HepG2 (cell line): ENCODE results near the gene SLC43A1. TPM values are rescaled to one million over a fixed set of nuclear protein-coding genes. Genes with fewer than 3 reads are reported as not detected.

Source experiments
- CBX2 ChIP-seq, 2 experiments: fragments of 200-600 bp in 1 of 2; sonication (generic); formaldehyde crosslinking in 1 of 2; IDR thresholded peaks; 2 replicates each; pipeline versions ENCODE4 v1.7.0 to v1.8.1; 2018 to 2022; ENCODE audit warnings: low read depth in 2 of 2, low read length in 1 of 2, mild to moderate bottlenecking in 1 of 2, missing genetic modification reagents in 1 of 2
- CCAR2 ChIP-seq: fragments of 200-400 bp; formaldehyde crosslinking; optimal IDR thresholded peaks from 2 replicates; pipeline ENCODE3; 2018; ENCODE audit warnings: low read depth, mild to moderate bottlenecking, low read length, moderate library complexity
- HOXA7 ChIP-seq: sonication (generic); formaldehyde crosslinking; IDR thresholded peaks from 2 replicates; pipeline ENCODE4 v1.8.1; 2022; ENCODE audit warnings: mild to moderate bottlenecking, missing genetic modification reagents, moderate library complexity
- IKZF4 ChIP-seq: sonication (generic); formaldehyde crosslinking; IDR thresholded peaks from 2 replicates; pipeline ENCODE4 v1.5.1; 2020; ENCODE audit warnings: borderline replicate concordance, mild to moderate bottlenecking, low read depth, missing genetic modification reagents; ENCODE audit errors: not compliant biosample characterization
- JARID2 ChIP-seq: sonication (generic); formaldehyde crosslinking; IDR thresholded peaks from 2 replicates; pipeline ENCODE4 v1.8.1; 2023; ENCODE audit warnings: missing genetic modification reagents, inconsistent platforms; ENCODE audit not compliant: insufficient replicate concordance
- KAT2B ChIP-seq: fragments of 150-350 bp; IDR thresholded peaks from 2 replicates; pipeline ENCODE4 v1.6.1; 2014; ENCODE audit warnings: low read depth, low read length, borderline replicate concordance
- MAFF ChIP-seq: IDR thresholded peaks from 2 replicates; pipeline ENCODE4 v1.6.1; 2011; ENCODE audit warnings: low read depth, low read length, improper control_type of control experiment
- NBN ChIP-seq: fragments of 450-650 bp; conservative IDR thresholded peaks from 2 replicates; pipeline ENCODE4 v1.6.1; 2017
- NFE2L1 ChIP-seq: sonication (generic); formaldehyde crosslinking; IDR thresholded peaks from 2 replicates; pipeline ENCODE4 v1.4.0; 2020; ENCODE audit warnings: missing genetic modification reagents, mild to moderate bottlenecking, borderline replicate concordance
- ONECUT2 ChIP-seq: sonication (generic); formaldehyde crosslinking; IDR thresholded peaks from 2 replicates; pipeline ENCODE4 v1.4.0; 2020; ENCODE audit warnings: missing genetic modification reagents
- PHF20 ChIP-seq: sonication (generic); formaldehyde crosslinking; IDR thresholded peaks from 2 replicates; pipeline ENCODE4 v1.5.0; 2020; ENCODE audit warnings: mild to moderate bottlenecking, missing genetic modification reagents
- RAD51 ChIP-seq: fragments of 450-650 bp; IDR thresholded peaks from 2 replicates; pipeline ENCODE4 v1.6.1; 2016; ENCODE audit warnings: borderline replicate concordance
- XBP1 ChIP-seq: sonication (generic); formaldehyde crosslinking; IDR thresholded peaks from 2 replicates; pipeline ENCODE4 v1.5.0; 2020; ENCODE audit warnings: missing genetic modification reagents
- ZBTB7B ChIP-seq: sonication (generic); formaldehyde crosslinking; IDR thresholded peaks from 2 replicates; pipeline ENCODE4 v1.4.0; 2020; ENCODE audit warnings: missing genetic modification reagents
- ZFP36 ChIP-seq: fragments of 150-350 bp; IDR thresholded peaks from 2 replicates; pipeline ENCODE4 v1.6.1; 2018; ENCODE audit warnings: borderline replicate concordance, low read length, low read depth; ENCODE audit not compliant: partially characterized antibody
- ZNF317 ChIP-seq: sonication (generic); formaldehyde crosslinking; IDR thresholded peaks from 2 replicates; pipeline ENCODE4 v1.5.0; 2020; ENCODE audit warnings: mild to moderate bottlenecking, missing genetic modification reagents
- ZNF615 ChIP-seq: sonication (generic); formaldehyde crosslinking; IDR thresholded peaks from 2 replicates; pipeline ENCODE4 v1.5.0; 2020; ENCODE audit warnings: mild to moderate bottlenecking, missing genetic modification reagents, borderline replicate concordance
- ZSCAN9 ChIP-seq: IDR thresholded peaks from 2 replicates; pipeline ENCODE4 v1.6.1; 2016; ENCODE audit warnings: borderline replicate concordance
- polyA plus RNA-seq, 8 experiments: library from polyadenylated mRNA; depleted of rRNA in 3 of 8; stranded (reverse) in 7 of 8; unstranded in 1 of 8; fragments of >200 nt; fragmentation: Illumina TruSeq in 4 of 8; extraction: Trizol in 4 of 8; gene quantifications; 2 replicates each; pipeline versions ENCODE4 v1.2.1 to v1.2.3, GENCODE V29; 2011 to 2016; ENCODE audit warnings: low read depth in 4 of 8, missing spikeins in 1 of 8, mixed read lengths in 1 of 8; ENCODE audit not compliant: insufficient read depth in 1 of 8
- total RNA-seq, 5 experiments: library from RNA; depleted of rRNA; stranded (reverse); fragments of >200 nt; fragmentation: Illumina TruSeq; extraction: Trizol; gene quantifications; 2 replicates each; pipeline ENCODE4 v1.2.3, GENCODE V29; 2016; ENCODE audit warnings: low read depth in 1 of 5
- TF ChIP-seq, protein P1 (sequence below): IDR thresholded peaks from 2 replicates; pipeline ENCODE4 v1.6.1; 2016; ENCODE audit warnings: low read depth, missing genetic modification reagents, missing compliant biosample characterization
- TF ChIP-seq, protein P2 (sequence below): sonication (generic); formaldehyde crosslinking; IDR thresholded peaks from 2 replicates; pipeline ENCODE4 v1.8.0; 2022; ENCODE audit warnings: missing genetic modification reagents, mild to moderate bottlenecking, borderline replicate concordance
- TF ChIP-seq, protein P3 (sequence below): sonication (generic); formaldehyde crosslinking; IDR thresholded peaks from 2 replicates; pipeline ENCODE4 v1.5.0; 2020; ENCODE audit warnings: missing genetic modification reagents
- TF ChIP-seq, protein P4 (sequence below): sonication (generic); formaldehyde crosslinking; IDR thresholded peaks from 2 replicates; pipeline ENCODE4 v1.4.0; 2020; ENCODE audit warnings: missing genetic modification reagents

The SLC43A1 gene
- total and polyA plus RNA-seq, 2 of the 13 experiments (the other 11 are each of a cell fraction or from before 2014, with no cell fraction given) = 72.3 to 87.6 TPM

DNA sequence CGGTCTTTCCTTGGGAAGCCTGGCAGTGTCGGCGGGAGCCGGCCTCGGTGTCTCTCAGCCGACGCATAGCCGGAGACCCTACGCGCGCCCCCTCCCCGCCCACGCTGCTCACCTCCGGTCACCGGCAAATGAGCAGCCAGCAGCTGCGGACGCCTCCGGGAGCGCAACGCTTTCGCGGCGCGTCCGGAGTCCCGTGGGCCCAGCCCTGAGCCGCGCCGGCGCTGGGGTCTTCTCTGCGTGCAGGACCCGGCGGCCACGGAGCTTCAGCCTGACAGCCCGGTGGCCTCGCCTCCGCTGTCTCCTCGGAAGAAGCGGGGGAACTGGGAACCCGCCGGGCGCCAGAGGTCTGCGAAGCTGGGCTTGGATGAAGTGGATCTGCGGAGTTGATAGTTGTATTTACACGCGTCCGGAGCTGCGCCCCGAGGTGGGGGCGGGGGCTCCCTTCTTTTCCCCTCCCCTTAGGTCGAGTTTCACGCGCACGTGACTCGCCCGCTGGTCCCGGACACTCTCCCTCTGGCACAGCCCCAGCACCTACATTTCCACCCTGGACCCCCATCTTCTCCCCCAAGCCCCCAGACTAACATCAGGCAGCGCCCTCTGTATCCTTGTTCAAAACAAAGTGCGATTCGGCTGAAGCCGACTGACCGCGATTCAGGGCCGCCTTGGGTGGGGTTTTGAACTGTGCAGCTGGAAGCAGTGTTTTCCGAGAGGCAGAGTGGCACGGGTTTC lies at the start of gene SLC43A1 (continued):
- no peak for TF ChIP-seq NBN
- no peak for TF ChIP-seq CCAR2
- TF ChIP-seq, protein P1, sequence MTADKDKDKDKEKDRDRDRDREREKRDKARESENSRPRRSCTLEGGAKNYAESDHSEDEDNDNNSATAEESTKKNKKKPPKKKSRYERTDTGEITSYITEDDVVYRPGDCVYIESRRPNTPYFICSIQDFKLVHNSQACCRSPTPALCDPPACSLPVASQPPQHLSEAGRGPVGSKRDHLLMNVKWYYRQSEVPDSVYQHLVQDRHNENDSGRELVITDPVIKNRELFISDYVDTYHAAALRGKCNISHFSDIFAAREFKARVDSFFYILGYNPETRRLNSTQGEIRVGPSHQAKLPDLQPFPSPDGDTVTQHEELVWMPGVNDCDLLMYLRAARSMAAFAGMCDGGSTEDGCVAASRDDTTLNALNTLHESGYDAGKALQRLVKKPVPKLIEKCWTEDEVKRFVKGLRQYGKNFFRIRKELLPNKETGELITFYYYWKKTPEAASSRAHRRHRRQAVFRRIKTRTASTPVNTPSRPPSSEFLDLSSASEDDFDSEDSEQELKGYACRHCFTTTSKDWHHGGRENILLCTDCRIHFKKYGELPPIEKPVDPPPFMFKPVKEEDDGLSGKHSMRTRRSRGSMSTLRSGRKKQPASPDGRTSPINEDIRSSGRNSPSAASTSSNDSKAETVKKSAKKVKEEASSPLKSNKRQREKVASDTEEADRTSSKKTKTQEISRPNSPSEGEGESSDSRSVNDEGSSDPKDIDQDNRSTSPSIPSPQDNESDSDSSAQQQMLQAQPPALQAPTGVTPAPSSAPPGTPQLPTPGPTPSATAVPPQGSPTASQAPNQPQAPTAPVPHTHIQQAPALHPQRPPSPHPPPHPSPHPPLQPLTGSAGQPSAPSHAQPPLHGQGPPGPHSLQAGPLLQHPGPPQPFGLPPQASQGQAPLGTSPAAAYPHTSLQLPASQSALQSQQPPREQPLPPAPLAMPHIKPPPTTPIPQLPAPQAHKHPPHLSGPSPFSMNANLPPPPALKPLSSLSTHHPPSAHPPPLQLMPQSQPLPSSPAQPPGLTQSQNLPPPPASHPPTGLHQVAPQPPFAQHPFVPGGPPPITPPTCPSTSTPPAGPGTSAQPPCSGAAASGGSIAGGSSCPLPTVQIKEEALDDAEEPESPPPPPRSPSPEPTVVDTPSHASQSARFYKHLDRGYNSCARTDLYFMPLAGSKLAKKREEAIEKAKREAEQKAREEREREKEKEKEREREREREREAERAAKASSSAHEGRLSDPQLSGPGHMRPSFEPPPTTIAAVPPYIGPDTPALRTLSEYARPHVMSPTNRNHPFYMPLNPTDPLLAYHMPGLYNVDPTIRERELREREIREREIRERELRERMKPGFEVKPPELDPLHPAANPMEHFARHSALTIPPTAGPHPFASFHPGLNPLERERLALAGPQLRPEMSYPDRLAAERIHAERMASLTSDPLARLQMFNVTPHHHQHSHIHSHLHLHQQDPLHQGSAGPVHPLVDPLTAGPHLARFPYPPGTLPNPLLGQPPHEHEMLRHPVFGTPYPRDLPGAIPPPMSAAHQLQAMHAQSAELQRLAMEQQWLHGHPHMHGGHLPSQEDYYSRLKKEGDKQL = no peak
- TF ChIP-seq, protein P2, sequence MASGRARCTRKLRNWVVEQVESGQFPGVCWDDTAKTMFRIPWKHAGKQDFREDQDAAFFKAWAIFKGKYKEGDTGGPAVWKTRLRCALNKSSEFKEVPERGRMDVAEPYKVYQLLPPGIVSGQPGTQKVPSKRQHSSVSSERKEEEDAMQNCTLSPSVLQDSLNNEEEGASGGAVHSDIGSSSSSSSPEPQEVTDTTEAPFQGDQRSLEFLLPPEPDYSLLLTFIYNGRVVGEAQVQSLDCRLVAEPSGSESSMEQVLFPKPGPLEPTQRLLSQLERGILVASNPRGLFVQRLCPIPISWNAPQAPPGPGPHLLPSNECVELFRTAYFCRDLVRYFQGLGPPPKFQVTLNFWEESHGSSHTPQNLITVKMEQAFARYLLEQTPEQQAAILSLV (CRISPR knock-in tag) = no peak; the same call in 1 of the 2 replicates
- TF ChIP-seq CBX2 (IDR thresholded peaks at IDR 0.05; ENCODE audit: low read depth, low read length) = no peak
- no peak for TF ChIP-seq CBX2 (CRISPR knock-in tag; IDR thresholded peaks at IDR 0.05; ENCODE audit: low read depth)
- TF ChIP-seq RAD51 = peak; percentile 42; the same call in 1 of the 2 replicates
- TF ChIP-seq PHF20 (CRISPR knock-in tag) = no peak
- TF ChIP-seq ONECUT2 (CRISPR knock-in tag) = no peak
- TF ChIP-seq, protein P3, sequence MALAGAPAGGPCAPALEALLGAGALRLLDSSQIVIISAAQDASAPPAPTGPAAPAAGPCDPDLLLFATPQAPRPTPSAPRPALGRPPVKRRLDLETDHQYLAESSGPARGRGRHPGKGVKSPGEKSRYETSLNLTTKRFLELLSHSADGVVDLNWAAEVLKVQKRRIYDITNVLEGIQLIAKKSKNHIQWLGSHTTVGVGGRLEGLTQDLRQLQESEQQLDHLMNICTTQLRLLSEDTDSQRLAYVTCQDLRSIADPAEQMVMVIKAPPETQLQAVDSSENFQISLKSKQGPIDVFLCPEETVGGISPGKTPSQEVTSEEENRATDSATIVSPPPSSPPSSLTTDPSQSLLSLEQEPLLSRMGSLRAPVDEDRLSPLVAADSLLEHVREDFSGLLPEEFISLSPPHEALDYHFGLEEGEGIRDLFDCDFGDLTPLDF (CRISPR knock-in tag) = no peak
- TF ChIP-seq KAT2B = no peak
- TF ChIP-seq, protein P4, sequence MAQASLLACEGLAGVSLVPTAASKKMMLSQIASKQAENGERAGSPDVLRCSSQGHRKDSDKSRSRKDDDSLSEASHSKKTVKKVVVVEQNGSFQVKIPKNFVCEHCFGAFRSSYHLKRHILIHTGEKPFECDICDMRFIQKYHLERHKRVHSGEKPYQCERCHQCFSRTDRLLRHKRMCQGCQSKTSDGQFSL = no peak
- TF ChIP-seq ZBTB7B (CRISPR knock-in tag) = peak; percentile 59; the same call in 1 of the 2 replicates
- TF ChIP-seq HOXA7 = no peak
- 0 out of 2 replicates have a peak, but pooled peaks have one; percentile 38 for TF ChIP-seq ZSCAN9 (CRISPR knock-in tag)
- no peak for TF ChIP-seq IKZF4 (CRISPR knock-in tag)
- TF ChIP-seq XBP1 (CRISPR knock-in tag) = no peak; the same call in 1 of the 2 replicates
- no peak for TF ChIP-seq JARID2 (CRISPR knock-in tag)
- no peak for TF ChIP-seq ZFP36
- no peak for TF ChIP-seq NFE2L1 (CRISPR knock-in tag)
- TF ChIP-seq MAFF = no peak
- TF ChIP-seq ZNF615 (CRISPR knock-in tag) = no peak
- TF ChIP-seq ZNF317 = peak; percentile 34; the same call in 1 of the 2 replicates
